GM19328 (cell line): ENCODE results near the gene OR12D1.

Experiments
- ATAC-seq: cut with Tn5 transposase; IDR thresholded peaks from one replicate; pipeline ENCODE4 v1.9.1; 2021; ENCODE audit warnings: mild to moderate bottlenecking, moderate library complexity; ENCODE audit not compliant: unreplicated experiment

Gene OR12D1

DNA sequence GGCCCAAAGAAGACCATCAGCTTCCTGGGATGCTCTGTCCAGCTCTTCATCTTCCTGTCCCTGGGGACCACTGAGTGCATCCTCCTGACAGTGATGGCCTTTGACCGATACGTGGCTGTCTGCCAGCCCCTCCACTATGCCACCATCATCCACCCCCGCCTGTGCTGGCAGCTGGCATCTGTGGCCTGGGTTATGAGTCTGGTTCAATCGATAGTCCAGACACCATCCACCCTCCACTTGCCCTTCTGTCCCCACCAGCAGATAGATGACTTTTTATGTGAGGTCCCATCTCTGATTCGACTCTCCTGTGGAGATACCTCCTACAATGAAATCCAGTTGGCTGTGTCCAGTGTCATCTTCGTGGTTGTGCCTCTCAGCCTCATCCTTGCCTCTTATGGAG lies 47.3 kb downstream of the OR12D1 start:
- ATAC-seq = no peak

DNA sequence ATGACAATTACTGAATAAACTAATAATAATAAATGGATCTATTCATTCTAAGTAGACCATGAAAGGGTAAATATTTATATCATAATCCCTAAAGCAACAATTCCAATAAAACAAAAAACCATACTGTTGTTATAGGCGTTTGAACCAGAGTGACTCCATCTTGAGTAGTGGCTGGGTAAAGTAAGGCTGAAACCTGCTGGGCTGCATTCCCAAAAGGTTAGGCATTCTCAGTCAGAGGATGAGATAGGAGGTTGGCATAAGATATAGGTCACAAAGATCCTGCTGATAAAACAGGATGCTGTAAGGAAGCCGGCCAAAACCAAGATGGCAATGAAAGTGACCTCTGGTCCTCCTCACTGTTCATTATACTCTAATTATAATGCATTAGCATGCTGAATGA lies 50.6 kb downstream of the OR12D1 start:
- no peak for ATAC-seq

DNA sequence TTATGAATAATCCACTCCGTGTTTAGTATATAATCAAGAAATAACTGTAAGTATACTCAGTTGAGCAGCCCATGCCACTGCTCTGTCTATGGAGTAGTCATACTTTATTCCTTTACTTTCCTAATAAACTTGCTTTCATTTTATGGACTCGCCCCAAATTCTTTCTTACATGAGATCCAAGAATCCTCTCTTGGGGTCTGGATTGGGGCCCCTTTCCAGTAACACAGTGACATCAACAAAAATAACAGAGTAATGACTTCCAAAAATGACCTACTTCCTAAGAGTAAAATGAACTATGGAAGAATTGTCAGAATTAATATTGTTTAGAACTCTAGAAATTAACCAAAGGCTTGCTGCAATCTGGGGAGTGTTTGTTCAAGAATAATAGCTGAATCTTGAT lies 51.1 kb downstream of the OR12D1 start:
- no peak for ATAC-seq

DNA sequence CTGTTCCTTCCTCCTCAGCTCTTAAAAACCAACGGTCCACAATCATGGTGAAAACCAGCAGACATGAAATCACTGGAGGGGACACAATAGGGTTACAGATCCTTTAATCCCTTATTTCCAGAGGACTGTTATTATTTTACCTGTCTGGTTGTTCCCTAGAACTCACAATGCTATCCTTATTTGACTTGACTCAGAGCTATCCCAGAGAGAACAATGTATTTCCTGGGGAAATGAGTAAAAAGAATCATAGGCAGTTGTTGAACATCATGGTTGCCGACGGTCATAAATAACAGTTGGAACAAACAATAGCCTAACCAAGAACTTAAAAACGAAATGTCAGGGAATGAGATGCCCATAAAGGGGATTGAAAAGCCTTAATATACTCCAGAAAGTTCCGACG lies 51.5 kb downstream of the OR12D1 start:
- no peak for ATAC-seq
